Neural progenitor cell (in vitro differentiated cells): ENCODE results near the gene INPP5D.

ENCODE experiments used
- EZH2 ChIP-seq: fragments of 200-600 bp; sonication (generic); IDR thresholded peaks from 2 replicates; pipeline ENCODE4 v1.6.1; 2017; ENCODE audit warnings: antibody characterized with exemption, mild to moderate bottlenecking, moderate library complexity
- EZH2phosphoT487 ChIP-seq: fragments of 200-600 bp; sonication (generic); IDR thresholded peaks from 2 replicates; pipeline ENCODE4 v1.6.1; 2017; ENCODE audit warnings: antibody characterized with exemption
- TF ChIP-seq, protein P1 (sequence below): fragments of 200-600 bp; sonication (generic); IDR thresholded peaks from 2 replicates; pipeline ENCODE4 v1.5.1; 2017; ENCODE audit warnings: antibody characterized with exemption, mild to moderate bottlenecking

DNA sequence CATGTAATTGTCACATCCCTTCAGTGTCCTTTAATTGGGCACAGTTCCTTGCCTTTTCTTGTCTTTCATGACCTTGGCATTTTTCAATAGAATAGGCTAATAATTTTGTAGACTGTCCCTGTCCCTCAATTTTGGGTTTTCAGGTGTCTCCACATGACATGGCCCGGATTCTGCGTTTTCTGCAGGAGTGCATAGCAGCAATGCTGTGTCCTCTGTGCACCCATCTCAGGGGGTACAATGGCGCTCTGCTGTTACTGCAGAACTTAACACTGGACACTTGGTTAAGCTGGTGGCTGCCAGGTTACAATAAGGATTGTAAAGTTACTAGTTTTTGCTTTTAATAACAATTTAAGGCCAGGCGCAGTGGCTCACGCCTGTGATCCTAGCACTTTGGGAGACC, 51.3 kb downstream of the INPP5D start:
- no peak for TF ChIP-seq EZH2
- TF ChIP-seq, protein P1, sequence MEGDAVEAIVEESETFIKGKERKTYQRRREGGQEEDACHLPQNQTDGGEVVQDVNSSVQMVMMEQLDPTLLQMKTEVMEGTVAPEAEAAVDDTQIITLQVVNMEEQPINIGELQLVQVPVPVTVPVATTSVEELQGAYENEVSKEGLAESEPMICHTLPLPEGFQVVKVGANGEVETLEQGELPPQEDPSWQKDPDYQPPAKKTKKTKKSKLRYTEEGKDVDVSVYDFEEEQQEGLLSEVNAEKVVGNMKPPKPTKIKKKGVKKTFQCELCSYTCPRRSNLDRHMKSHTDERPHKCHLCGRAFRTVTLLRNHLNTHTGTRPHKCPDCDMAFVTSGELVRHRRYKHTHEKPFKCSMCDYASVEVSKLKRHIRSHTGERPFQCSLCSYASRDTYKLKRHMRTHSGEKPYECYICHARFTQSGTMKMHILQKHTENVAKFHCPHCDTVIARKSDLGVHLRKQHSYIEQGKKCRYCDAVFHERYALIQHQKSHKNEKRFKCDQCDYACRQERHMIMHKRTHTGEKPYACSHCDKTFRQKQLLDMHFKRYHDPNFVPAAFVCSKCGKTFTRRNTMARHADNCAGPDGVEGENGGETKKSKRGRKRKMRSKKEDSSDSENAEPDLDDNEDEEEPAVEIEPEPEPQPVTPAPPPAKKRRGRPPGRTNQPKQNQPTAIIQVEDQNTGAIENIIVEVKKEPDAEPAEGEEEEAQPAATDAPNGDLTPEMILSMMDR: no peak
- no peak for TF ChIP-seq EZH2phosphoT487
